Pons (tissue), 1 donor: ENCODE measurements around the gene SHISA6.
A peak's percentile ranks its signal among the peaks of the same experiment; 100 is the strongest.
"Not testable (repeated sequence)": the region's sequence is repeated elsewhere in the genome, so short reads cannot be mapped to it uniquely, and the experiment has no call there.

Experiments
- DNase-seq: peaks from one replicate; pipeline ENCODE4 v3.0.0-alpha.2; 2016; ENCODE audit warnings: low spot score

SHISA6 gene

GRCh38 chr17:11303773-11304394 lies 62.9 kb downstream of the SHISA6 start:
- no peak for DNase-seq

- no peak for DNase-seq
Observed at GRCh38 chr17:11304568-11304967, 63.6 kb downstream of the SHISA6 start.

- no peak for DNase-seq
Observed at GRCh38 chr17:11305524-11305923, 64.5 kb downstream of the SHISA6 start.

GRCh38 chr17:11308531-11308930 lies 67.5 kb downstream of the SHISA6 start:
- DNase-seq, result no peak

GRCh38 chr17:11309033-11309432 lies 68.0 kb downstream of the SHISA6 start:
- no peak for DNase-seq

GRCh38 chr17:11309850-11310249 lies 68.8 kb downstream of the SHISA6 start:
- no peak for DNase-seq

- DNase-seq, result not testable (repeated sequence)
Observed at GRCh38 chr17:11316451-11316850, 75.4 kb downstream of the SHISA6 start.

- DNase-seq, result no peak
Observed at GRCh38 chr17:11318207-11318606, 77.2 kb downstream of the SHISA6 start.

- DNase-seq, result no peak
Observed at GRCh38 chr17:11319894-11320293, 78.9 kb downstream of the SHISA6 start.

GRCh38 chr17:11324021-11324420 lies 83.0 kb downstream of the SHISA6 start:
- no peak for DNase-seq

GRCh38 chr17:11324846-11325420 lies 83.9 kb downstream of the SHISA6 start:
- no peak for DNase-seq

- no peak for DNase-seq
Observed at GRCh38 chr17:11326492-11326891, 85.5 kb downstream of the SHISA6 start.

- no peak for DNase-seq
Observed at GRCh38 chr17:11328770-11329169, 87.8 kb downstream of the SHISA6 start.

- DNase-seq, result no peak
Observed at GRCh38 chr17:11330006-11330405, 89.0 kb downstream of the SHISA6 start.

GRCh38 chr17:11330826-11331225 lies 89.8 kb downstream of the SHISA6 start:
- DNase-seq, result peak; percentile 18

- peak; percentile 19 for DNase-seq
Observed at GRCh38 chr17:11331547-11332513, 90.8 kb downstream of the SHISA6 start.

- DNase-seq, result peak; percentile 52
Observed at GRCh38 chr17:11332706-11333105, 91.7 kb downstream of the SHISA6 start.

GRCh38 chr17:11334493-11334892 lies 93.5 kb downstream of the SHISA6 start:
- no peak for DNase-seq

- no peak for DNase-seq
Observed at GRCh38 chr17:11336290-11336689, 95.3 kb downstream of the SHISA6 start.

GRCh38 chr17:11340803-11341202 lies 99.8 kb downstream of the SHISA6 start:
- DNase-seq, result no peak

GRCh38 chr17:11342138-11342537 lies 101.1 kb downstream of the SHISA6 start:
- no peak for DNase-seq

- no peak for DNase-seq
Observed at GRCh38 chr17:11349106-11349505, 108.1 kb downstream of the SHISA6 start.

GRCh38 chr17:11351479-11351878 lies 110.5 kb downstream of the SHISA6 start:
- DNase-seq, result no peak
